HuH-7 (cell line): ENCODE results near the gene MAN2A2.
"Not testable (repeated sequence)": the region's sequence is repeated elsewhere in the genome, so short reads cannot be mapped to it uniquely, and the experiment has no call there.

Experiments
- DNase-seq: peaks from one replicate; pipeline ENCODE4 v3.0.0; 2011; ENCODE audit warnings: low spot score

MAN2A2 gene

DNA sequence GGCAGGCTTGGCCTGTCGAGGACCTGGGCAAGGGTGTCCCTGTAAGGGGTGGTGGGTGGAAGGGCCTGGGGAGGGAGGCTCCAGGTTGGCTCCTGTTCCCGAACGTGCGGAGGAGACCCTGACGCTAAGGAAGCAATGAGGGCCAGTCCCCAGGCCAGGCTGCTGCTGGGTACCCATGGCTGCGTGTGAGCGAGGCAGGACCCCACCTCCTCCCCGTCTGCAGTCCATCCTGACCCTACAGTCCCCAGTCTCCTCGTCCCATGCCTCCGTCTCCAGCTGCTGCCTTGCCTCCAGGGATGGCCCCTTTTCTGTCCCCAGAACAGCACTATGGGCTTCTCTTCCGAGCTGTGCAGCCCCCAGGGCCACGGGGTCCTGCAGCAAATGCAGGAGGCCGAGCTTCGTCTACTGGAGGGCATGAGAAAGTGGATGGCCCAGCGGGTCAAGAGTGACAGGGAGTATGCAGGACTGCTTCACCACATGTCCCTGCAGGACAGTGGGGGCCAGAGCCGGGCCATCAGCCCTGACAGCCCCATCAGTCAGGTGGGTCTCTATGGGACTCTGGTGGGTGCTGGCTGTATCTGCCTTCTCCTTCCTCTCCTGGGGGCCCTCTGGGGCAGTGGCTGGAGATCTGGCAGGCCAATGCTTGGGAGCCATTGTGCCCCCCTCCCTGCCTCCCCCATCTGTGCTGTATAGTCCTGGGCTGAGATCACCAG is 18.2 kb upstream of the MAN2A2 start:
- DNase-seq = no peak

DNA sequence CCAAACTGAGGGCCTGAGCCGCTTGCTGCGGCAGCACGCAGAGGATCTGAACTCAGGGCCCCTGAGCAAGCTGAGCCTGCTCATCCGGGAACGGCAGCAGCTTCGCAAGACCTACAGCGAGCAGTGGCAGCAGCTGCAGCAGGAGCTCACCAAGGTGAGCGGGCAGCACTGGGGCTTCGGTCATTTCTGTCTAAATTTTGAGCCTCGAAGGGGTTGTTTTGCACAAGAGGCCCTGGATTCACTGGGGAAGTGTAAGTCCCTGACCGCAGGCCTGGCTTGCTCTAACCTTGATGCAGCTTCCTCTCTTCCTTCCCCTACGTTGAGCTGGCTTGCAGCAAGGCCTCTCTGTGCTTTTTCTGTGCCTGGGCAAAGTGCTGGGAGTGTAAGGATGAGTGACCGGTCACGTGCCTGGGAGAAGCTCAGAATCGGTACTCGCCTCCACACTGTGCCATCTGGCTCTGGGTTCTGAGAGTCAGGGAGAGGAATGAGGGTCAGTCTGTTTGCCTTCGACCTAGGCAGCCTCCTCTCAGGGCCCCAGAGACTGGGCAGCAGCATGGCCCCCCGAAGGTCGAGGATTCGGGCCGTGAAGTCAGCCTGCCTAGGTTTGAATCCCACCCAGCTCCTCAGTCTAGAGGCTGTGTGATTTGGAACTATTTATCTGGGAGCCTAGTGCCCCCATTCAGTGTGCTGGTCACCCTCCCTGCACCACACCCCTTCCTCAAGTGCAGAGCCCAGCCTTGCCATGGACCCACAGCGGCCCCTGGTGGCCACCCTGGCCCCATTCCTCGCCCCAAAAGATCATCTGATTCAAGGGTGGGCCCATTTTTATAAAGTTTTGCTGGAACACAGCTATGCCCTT is 17.4 kb upstream of the MAN2A2 start:
- DNase-seq = peak; percentile 92

- no peak for DNase-seq
Measured at GRCh38 chr15:90886291-90886614, 16.8 kb upstream of the MAN2A2 start.

GRCh38 chr15:90887037-90887481 is 16.0 kb upstream of the MAN2A2 start:
- no peak for DNase-seq

DNA sequence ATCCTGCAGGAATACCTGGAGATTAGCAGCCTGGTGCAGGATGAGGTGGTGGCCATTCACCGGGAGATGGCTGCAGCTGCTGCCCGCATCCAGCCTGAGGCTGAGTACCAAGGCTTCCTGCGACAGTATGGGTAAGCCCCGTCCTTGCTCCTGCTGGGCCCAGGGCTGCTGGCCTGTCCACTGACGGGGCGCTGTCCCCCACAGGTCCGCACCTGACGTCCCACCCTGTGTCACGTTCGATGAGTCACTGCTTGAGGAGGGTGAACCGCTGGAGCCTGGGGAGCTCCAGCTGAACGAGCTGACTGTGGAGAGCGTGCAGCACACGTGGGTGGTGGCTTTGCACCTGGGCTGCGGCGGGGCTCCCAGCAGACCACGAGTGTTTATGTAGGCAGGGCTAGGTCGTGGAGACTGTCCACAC is 13.8 kb upstream of the MAN2A2 start:
- no peak for DNase-seq

DNA sequence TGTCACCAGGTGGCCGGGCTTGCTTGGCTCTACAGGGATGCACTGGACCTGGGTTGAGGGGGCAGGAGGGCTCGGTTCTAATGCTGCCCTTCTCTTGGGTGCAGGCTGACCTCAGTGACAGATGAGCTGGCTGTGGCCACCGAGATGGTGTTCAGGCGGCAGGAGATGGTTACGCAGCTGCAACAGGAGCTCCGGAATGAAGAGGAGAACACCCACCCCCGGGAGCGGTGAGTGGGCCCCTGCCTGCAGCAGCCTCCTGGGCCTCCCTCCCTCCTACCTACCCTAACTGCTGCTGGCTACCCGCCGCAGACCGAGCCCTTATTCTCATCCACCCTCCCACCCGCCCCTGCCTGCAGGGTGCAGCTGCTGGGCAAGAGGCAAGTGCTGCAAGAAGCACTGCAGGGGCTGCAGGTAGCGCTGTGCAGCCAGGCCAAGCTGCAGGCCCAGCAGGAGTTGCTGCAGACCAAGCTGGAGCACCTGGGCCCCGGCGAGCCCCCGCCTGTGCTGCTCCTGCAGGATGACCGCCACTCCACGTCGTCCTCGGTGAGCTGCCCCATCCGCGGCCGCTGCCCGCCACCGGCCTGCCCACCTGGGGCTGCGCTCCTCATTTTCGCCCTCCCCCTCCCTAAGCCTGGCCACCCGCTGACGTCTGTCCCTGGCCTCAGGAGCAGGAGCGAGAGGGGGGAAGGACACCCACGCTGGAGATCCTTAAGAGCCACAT is 13.2 kb upstream of the MAN2A2 start:
- no peak for DNase-seq

- no peak for DNase-seq
Measured at GRCh38 chr15:90890839-90891238, 12.3 kb upstream of the MAN2A2 start.

GRCh38 chr15:90891346-90891949 is 11.7 kb upstream of the MAN2A2 start:
- DNase-seq = no peak

DNA sequence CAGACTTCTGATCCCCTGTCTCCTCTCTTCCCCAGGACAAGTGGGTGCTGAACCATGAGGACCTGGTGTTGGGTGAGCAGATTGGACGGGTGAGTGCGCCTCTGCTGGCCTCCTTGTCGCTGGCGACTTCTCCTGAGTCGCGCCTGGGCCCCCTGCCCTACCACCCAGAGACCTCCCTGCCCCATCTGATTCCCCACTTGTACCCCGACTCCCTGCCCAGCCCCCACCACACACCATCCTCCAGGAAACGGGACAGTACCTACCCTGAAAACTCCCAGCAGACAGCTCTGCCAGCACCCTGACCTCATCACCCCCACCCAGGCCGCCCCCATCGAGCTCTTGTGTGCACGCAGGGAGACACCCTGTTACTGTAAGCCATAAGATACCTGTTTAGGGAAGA is 11.1 kb upstream of the MAN2A2 start:
- no peak for DNase-seq

GRCh38 chr15:90892498-90893174 is 10.5 kb upstream of the MAN2A2 start:
- DNase-seq = no peak

DNA sequence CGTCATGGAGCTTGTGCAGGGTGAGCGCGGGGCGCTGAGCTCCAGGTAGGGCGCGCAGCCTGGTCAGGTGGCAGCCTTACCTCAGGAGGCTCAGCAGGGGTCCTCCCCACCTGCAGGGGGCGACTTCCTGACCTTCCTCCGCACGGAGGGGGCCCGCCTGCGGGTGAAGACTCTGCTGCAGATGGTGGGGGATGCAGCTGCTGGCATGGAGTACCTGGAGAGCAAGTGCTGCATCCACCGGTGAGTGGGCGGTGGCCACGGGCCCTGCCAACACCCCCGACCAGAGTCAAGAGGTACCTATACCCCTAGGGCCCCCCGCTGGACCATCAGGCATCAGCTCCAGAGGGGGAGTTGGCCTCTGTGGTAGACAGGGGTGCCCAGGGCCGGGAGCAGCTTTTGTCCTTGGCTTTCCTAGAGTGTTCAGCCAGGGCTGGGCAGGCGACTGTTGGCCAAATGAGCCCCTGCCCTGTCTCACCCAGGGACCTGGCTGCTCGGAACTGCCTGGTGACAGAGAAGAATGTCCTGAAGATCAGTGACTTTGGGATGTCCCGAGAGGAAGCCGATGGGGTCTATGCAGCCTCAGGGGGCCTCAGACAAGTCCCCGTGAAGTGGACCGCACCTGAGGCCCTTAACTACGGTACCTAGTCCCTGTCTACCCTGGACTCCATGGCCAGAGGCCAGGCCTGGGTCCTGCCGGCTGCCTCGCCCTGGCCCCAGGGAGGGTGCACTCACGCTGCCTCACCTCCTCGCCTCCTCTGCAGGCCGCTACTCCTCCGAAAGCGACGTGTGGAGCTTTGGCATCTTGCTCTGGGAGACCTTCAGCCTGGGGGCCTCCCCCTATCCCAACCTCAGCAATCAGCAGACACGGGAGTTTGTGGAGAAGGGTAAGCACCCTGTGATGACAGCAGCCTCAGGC is 9.7 kb upstream of the MAN2A2 start:
- DNase-seq = no peak

GRCh38 chr15:90895571-90896117 is 7.5 kb upstream of the MAN2A2 start:
- peak; percentile 53 for DNase-seq

DNA sequence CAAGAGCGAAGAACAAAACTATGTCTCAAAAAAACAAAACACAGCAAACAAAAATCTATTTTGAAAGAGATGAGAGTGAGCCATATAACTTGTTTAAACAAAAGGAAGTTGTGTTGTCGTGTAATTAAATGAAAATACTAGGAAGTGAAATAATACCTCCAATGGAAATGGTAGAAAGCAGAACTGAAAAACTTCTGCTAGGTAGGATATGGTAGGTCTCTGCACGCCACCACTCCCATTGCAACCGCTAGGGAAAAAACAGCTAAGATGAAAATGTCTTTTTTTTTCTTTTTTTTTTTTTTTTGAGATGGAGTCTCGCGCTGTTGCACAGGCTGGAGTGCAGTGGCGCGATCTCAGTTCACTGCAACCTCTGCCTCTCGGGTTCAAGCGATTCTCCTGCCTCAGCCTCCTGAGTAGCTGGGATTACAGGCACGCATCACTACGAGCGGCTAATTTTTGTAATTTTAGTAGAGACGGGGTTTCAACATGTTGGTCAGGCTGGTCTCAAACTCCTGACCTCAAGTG is 5.9 kb upstream of the MAN2A2 start:
- DNase-seq = not testable (repeated sequence)

DNA sequence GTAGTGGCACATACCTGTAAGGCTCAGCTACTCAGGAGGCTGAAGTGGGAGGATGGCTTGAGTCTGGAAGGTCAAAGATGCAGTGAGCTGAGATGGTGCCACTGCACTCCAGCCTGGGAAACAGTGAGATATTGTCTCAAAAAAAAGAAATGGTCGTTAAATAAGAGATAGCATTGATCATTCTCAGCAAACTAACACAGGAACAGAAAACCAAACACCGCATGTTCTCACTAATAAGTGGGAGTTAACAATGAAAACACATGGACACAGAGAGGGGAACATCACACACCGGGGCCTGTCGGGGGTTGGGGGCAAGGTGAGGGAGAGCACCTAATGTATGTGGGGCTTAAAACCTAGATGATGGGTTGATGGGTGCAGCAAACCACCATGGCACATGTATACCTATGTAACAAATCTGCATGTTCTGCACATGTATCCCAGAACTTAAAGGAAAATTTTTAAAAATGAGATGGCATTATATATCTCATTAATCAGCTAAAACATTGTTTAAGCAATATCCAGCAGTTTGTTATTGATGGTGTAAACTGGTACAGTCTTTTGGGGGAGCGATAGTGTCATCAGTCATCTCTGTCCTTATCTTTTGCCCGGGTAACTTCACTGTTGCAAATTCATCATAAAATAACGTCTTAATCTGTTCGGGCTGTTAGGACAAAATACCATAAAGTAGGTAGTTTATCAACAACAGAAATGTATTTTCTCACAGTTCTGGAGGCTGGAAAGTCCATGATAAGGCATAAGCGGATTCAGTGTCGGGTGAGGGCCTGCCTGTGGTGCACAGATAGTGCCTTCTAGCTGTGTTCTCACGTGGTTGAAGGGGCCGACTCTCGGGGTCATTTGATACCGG is 1.7 kb upstream of the MAN2A2 start:
- peak; percentile 50 for DNase-seq

- peak; percentile 98 for DNase-seq
Measured at GRCh38 chr15:90902040-90902839, 862 bp upstream of the MAN2A2 start.

- peak; percentile 96 for DNase-seq
Measured at GRCh38 chr15:90903733-90904536, 833 bp downstream of the MAN2A2 start.

DNA sequence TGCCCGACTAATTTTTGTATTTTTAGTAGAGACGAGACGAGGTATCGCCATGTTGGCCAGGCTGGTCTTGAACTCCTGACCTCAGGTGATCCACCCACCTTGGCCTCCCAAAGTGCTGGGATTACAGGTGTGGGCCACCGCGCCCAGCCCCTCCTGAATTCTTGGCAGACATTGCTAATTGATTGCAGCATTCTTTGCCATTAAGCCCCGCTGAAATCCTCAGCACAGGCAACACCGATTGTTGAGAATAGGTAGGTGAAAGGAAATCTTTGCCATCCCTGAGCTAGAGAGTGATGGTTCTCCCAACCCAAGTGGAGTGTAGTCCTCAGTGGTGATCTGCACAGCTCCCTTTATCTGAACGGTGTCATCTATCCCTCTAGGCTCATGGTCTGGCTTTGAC is 1.6 kb downstream of the MAN2A2 start:
- DNase-seq = no peak
